NCI-H82 treated with DMSO at 0.1 percent for 48 hours (cell line): ENCODE measurements around the gene AKAP6.

ENCODE experiments used
- DNase-seq: peaks from one replicate; lab custom pipeline; 2025; ENCODE audit not compliant: unreplicated experiment; lab: John Stamatoyannopoulos, UW

The AKAP6 gene

GRCh38 chr14:32883188-32883587, 554.1 kb downstream of the AKAP6 start:
- no peak for DNase-seq
